Progenitor cell of endocrine pancreas (in vitro differentiated cells): ENCODE measurements around the gene NEU3. TPM values are rescaled to one million over a fixed set of nuclear protein-coding genes. Genes with fewer than 3 reads are reported as not detected.

Source experiments
- DNase-seq: peaks from one replicate; pipeline ENCODE4 v3.0.0; 2021; ENCODE audit warnings: low spot score; ENCODE audit not compliant: unreplicated experiment
- H3K27ac Mint-ChIP-seq: 2 replicates; pipeline ENCODE4 v1.8.0; 2021; ENCODE audit warnings: mild to moderate bottlenecking, moderate library complexity, mixed read lengths
- H3K27me3 Mint-ChIP-seq: 2 replicates; pipeline ENCODE4 v1.8.0; 2021; ENCODE audit warnings: mixed read lengths
- H3K36me3 Mint-ChIP-seq: 2 replicates; pipeline ENCODE4 v1.8.0; 2022; ENCODE audit warnings: mixed read lengths; ENCODE audit not compliant: insufficient read depth
- H3K4me1 Mint-ChIP-seq: 2 replicates; pipeline ENCODE4 v1.8.0; 2021; ENCODE audit warnings: low read depth, mixed read lengths
- H3K4me3 Mint-ChIP-seq: 2 replicates; pipeline ENCODE4 v1.8.0; 2021; ENCODE audit warnings: low read depth, mild to moderate bottlenecking, moderate library complexity, mixed read lengths
- H3K9me3 Mint-ChIP-seq: 2 replicates; pipeline ENCODE4 v1.8.0; 2021; ENCODE audit warnings: low read depth, mixed read lengths
- CTCF ChIP-seq: fragments of 200-600 bp; sonication (generic); IDR thresholded peaks from one replicate; pipeline ENCODE4 v1.5.0; 2021; ENCODE audit warnings: antibody characterized with exemption, mild to moderate bottlenecking; ENCODE audit not compliant: unreplicated experiment
- total RNA-seq: library from RNA; stranded (reverse); gene quantifications from 2 replicates; pipeline ENCODE4 v1.2.1, GENCODE V29; 2021

NEU3 gene
- total RNA-seq, 1 donor from 2014 or later: 11.2 TPM

- H3K4me3 Mint-ChIP-seq: no peak overlapping the region
- no peaks in the 10 kb centered on the region for H3K36me3 Mint-ChIP-seq
- H3K27ac Mint-ChIP-seq: no peak overlapping the region
- DNase-seq: no peak
- H3K27me3 Mint-ChIP-seq: peaks cover 3% of the 10 kb centered on the region
- no peaks in the 10 kb centered on the region for H3K9me3 Mint-ChIP-seq
- no peak for TF ChIP-seq CTCF
- peaks cover 4% of the 10 kb centered on the region for H3K4me1 Mint-ChIP-seq
Observed at GRCh38 chr11:75028321-75028720, 39.6 kb downstream of the NEU3 start.

- TF ChIP-seq CTCF: no peak
- Mint-ChIP-seq H3K4me1 (peaks cover 4% of the 10 kb centered on the region), H3K27me3 (peaks cover 3% of the 10 kb centered on the region), H3K9me3 (no peaks in the 10 kb centered on the region), H3K36me3 (no peaks in the 10 kb centered on the region), H3K4me3 (no peak overlapping the region), H3K27ac (no peak overlapping the region)
- DNase-seq: no peak
Observed at GRCh38 chr11:75028724-75029123, 40.0 kb downstream of the NEU3 start.

GRCh38 chr11:75029836-75030631, 41.3 kb downstream of the NEU3 start:
- Mint-ChIP-seq H3K4me1 (no peaks in the 10 kb centered on the region), H3K9me3 (no peaks in the 10 kb centered on the region), H3K4me3 (no peak overlapping the region), H3K27ac (no peak overlapping the region), H3K36me3 (no peaks in the 10 kb centered on the region), H3K27me3 (peaks cover 3% of the 10 kb centered on the region)
- TF ChIP-seq CTCF: no peak
- DNase-seq: no peak

- no peak for TF ChIP-seq CTCF
- no peak overlapping the region for H3K4me3 Mint-ChIP-seq
- no peaks in the 10 kb centered on the region for H3K9me3 Mint-ChIP-seq
- no peak for DNase-seq
- no peak overlapping the region for H3K27ac Mint-ChIP-seq
- H3K4me1 Mint-ChIP-seq: no peaks in the 10 kb centered on the region
- H3K36me3 Mint-ChIP-seq: no peaks in the 10 kb centered on the region
- peaks cover 3% of the 10 kb centered on the region for H3K27me3 Mint-ChIP-seq
Observed at GRCh38 chr11:75031224-75031753, 42.6 kb downstream of the NEU3 start.

GRCh38 chr11:75031771-75032549, 43.2 kb downstream of the NEU3 start:
- peaks cover 3% of the 10 kb centered on the region for H3K27me3 Mint-ChIP-seq
- H3K27ac Mint-ChIP-seq: no peak overlapping the region
- H3K4me3 Mint-ChIP-seq: no peak overlapping the region

More at GRCh38 chr11:75031771-75032549, 43.2 kb downstream of the NEU3 start:
- TF ChIP-seq CTCF: peak; percentile 83
- no peaks in the 10 kb centered on the region for H3K36me3 Mint-ChIP-seq
- no peaks in the 10 kb centered on the region for H3K4me1 Mint-ChIP-seq
- DNase-seq: peak; percentile 73
- H3K9me3 Mint-ChIP-seq: no peaks in the 10 kb centered on the region
